Heart left ventricle (tissue), 13 donors: ENCODE data around the gene RAD51B.

ENCODE experiments used
- CTCF ChIP-seq, 12 donors: fragments of 200-600 bp; sonication (generic) in 4 of 12; IDR thresholded peaks; one replicate each; pipeline versions ENCODE4 v1.5.0 to v1.8.0; 2018 to 2022; ENCODE audit warnings: antibody characterized with exemption in 12 of 12, mild to moderate bottlenecking in 5 of 12
- POLR2A ChIP-seq, 2 donors: fragments of 450-650 bp; IDR thresholded peaks; one replicate each; pipeline ENCODE4 v1.6.1; 2017; ENCODE audit warnings: antibody characterized with exemption in 2 of 2, mild to moderate bottlenecking in 2 of 2, moderate library complexity in 2 of 2
- donor health status: ischemic (EF 13 %, LVEDD 7.1; RV severe dilation, severe dysfunction).
- donor health status: DM: no; HTN: yes; CAD: no.
- donor health status: DM: no; HTN: no; CAD: no.
- donor health status: ischemic (EF 25% LVEDD 6.9; RV normal size, moderate dysfunction).
- donor health status: ischemic (EF 25% LVEDD 5.7; RV mildly dilated, moderate dysfunction).
- donor health status: ischemic (EF 35%, LVEDD 5.7; RV mildly dilated, moderate dysfunction).
- donor health status: nonischemic (EF 11% LVEDD 7.7; RV severe dilation, severe dysfunction).
- donor health status: DM: yes; HTN: yes; CAD: no.
- donor health status: PGD.
- donor health status: ischemic (EF 29% LVEDD 5.4; RV normal size, mild dysfunction).
- donor health status: nonischemic (EF 23%, LVEDD 6.1; RV moderate dilation, normal function).

GRCh38 chr14:68547305-68548193, 728.0 kb downstream of the RAD51B start:
- TF ChIP-seq CTCF (IDR thresholded peaks at IDR 0.05) (no peak), POLR2A (IDR thresholded peaks at IDR 0.05) (peak in 1 of 2 donors; percentile 28)
